ENCODE results near the gene ARHGAP30.
"Not testable (repeated sequence)": the region's sequence is repeated elsewhere in the genome, so short reads cannot be mapped to it uniquely, and the experiment has no call there.

The ARHGAP30 gene

DNA sequence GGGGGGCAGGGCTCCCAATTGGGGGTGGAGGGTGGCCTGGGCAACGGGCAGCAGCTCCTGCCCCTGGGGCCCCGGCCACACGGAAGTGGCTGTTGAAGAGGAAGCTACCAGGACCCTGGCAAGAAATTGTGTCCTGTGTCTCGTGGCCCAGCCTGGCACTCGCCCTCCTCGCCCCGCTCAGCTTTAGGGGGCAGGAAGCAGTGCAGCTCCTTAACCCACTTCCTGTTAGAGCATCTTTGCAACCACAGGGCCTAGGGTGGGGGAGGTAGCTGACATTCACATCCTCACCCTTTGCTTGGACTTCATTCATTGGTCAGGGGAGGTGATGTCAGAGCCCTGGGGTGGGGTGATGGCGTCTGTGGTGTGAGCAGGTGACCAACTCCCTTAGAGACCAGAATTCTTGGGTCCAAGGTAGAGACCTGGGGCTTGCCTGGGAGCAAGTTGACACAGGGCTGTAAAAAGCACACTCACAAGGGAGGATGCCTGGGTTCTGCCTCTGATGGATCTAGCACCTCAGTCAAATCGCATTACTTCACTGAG, at the start of gene ARHGAP30:
Gene ARHGAP30, minus strand, starts transcription at position 161 of the 540 bp plus-strand sequence. CDS start 267 bp downstream, outside the sequence.
- DNase-seq (ENCODE audit: low read depth), result peak; percentile 76

GRCh38 chr1:161117759-161118581, 48.3 kb upstream of the ARHGAP30 start, which contains the start of the genes NIT1 and PFDN2:
Gene NIT1, plus strand, starts transcription at chr1:161118105. Its CDS starts 72 bp downstream, at chr1:161118177.
Gene PFDN2, minus strand, starts transcription at chr1:161118037. Its CDS starts 11 bp downstream, at chr1:161118026.
- DNase-seq (ENCODE audit: low read depth), result peak; percentile 87

DNA sequence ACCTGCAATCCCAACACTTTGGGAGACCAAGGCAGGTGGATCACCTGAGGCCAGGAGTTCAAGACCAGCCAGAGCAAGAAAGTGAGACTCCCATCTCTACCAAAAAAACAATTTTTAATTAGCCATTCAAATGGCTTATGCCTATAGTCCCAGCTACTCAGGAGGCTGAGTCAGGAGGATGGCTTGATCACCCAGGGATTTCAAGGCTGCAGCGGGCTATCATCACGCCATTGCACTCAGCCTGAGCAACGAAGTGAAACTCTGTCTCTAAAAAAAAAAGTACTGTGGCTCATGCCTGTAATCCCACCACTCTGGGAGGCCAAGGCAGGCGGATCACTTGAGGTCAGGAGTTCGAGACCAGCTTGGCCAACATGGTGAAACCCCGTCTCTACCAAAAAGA, 46.3 kb upstream of the ARHGAP30 start:
- not testable (repeated sequence) for DNase-seq (ENCODE audit: low read depth)

DNA sequence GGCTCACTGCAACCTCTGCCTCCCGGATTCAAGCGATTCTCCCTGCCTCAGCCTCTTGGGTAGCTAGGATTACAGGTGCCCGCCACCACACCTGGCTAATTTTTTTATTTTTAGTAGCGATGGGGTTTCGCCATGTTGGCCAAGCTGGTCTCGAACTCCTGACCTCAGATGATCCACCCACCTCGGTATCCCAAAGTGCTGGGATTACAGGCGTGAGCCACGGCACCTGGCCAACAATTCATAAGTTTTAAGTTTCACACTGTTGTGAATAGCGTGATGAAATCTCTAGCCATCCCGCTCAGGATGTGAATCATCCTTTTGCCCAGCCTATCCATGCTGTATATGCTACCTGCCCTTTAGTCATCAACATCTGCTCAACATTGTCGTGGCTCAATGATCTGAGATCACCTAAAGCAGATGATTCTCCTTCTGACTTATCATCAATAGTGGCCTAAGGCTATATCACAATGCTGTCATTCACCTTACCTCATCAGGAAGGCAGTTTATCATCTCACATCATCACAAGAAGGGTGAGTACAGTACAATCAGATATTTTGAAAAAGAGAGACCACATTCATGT, 45.5 kb upstream of the ARHGAP30 start:
- DNase-seq (ENCODE audit: low read depth), result peak; percentile 43

GRCh38 chr1:161114556-161114955, 44.9 kb upstream of the ARHGAP30 start:
- no peak for DNase-seq (ENCODE audit: low read depth)

DNA sequence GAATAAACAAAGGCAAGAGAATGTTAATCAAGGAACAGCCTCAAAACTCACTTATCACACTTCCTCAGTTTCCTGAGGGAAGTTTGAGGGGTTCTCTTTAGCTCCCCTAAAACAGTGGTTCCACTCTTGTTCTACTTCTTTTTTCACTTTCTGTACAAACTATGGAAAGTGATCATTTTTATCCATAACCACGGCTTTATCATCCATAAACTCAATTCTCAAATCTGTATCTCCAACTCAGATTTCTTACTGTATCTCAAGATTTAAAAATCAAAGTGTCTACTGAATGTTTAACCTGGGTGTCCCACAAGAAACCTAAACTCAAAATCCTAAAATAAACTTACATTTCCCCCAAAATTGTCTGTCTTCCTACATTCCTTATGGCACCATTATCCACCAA, 44.2 kb upstream of the ARHGAP30 start:
- no peak for DNase-seq (ENCODE audit: low read depth)

DNA sequence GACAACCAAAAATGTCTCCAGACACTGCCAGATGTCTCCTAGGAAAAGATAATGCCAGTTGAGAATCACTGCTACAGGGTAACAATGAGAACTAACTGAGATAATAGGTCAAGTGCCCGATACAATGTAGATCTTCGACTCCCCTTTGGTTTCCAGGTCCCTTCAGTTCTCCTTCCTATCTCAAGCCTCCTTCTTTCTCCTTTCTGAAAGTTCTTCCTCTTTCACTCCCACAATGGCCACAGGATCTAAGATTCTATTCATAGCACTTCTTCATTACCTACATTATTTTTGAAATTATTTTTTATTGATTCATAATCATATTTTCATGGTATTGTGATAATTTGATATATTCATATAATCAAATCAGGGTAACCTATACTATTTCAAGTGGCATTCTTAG, 41.8 kb upstream of the ARHGAP30 start:
- no peak for DNase-seq (ENCODE audit: low read depth)

DNA sequence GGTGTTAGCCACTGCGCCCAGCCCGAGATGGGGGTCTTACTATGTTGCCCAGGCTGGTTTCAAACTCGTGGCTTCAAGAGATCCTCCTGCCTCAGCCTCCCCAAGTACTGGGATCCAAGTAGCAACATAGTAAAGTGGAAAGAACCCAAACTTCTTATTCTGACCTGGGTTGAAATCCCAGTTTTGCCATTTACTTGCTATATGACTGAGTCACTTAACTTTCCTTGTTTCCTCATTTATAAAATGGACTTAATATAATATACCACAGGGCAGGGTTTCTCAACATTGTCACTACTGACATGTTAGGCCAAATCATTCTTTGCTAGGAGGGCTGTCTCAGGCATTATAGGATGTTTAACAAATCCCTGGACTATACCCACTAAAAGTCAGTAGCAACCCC, 41.4 kb upstream of the ARHGAP30 start:
- no peak for DNase-seq (ENCODE audit: low read depth)

DNA sequence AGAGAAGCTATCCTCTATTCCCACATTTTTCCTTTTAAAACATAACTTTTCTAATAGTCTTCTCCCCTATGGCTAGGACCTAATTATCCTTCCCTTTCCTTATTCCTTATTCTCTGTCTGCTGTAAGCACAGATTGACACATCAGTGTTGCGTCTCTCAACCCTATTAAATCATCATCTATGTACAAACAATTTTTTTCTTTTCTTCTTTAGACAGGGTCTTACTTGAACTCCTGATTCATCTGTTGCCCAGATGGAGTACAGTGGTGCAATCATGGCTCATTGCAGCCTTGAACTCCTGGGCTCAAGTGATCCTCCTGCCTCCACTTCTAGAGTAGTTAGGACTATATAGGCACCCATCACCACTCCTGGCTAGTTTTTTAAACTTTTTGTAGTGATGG, 36.7 kb upstream of the ARHGAP30 start:
- DNase-seq (ENCODE audit: low read depth), result no peak

GRCh38 chr1:161100556-161100955, 30.9 kb upstream of the ARHGAP30 start:
- no peak for DNase-seq (ENCODE audit: low read depth)

GRCh38 chr1:161099090-161099802, 29.6 kb upstream of the ARHGAP30 start:
- no peak for DNase-seq (ENCODE audit: low read depth)

GRCh38 chr1:161098210-161099068, 28.7 kb upstream of the ARHGAP30 start, which contains the start of gene KLHDC9:
Gene KLHDC9, plus strand, starts transcription at chr1:161098361. Its CDS starts 175 bp downstream, at chr1:161098536.
- DNase-seq (ENCODE audit: low read depth), result peak; percentile 74

DNA sequence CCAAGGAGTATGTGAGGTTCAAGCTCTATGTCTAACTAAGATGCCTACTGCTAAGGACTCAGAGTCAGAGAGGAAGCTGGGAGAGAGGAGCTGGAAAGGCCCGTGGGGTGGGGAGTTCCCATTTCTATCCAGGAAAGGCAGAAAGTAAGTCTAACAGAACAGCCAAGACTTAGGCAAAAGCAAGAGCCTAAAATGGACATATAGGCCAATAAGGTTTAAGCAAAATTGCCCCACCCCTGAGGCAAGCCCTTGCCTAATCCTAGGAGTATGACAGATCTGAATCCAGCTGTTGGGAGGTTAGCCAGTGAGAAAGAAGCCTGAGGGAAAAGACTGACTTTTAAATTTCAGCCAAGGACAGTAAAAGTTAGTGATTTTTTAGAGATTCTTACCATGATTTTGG, 26.8 kb upstream of the ARHGAP30 start:
- DNase-seq (ENCODE audit: low read depth), result no peak

DNA sequence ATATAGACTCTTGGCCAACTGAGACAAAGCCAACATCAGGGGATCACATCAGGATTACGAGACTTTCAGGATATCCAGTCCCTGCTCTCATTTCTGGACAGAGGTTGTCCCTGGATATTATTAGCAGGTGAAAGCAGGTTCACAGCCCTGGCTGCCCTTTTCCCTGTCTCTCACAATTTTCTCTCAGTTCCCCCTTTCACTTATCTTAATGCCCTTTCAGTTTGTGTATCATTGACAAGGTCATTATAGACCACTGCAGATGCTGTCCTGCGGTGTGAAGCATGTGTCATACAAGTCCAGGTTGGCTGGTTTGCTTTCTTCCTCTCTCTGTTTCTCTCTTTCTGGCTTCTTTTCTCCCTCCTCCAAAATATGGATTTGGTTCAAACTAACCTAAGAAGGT, 26.3 kb upstream of the ARHGAP30 start:
- no peak for DNase-seq (ENCODE audit: low read depth)

GRCh38 chr1:161095230-161095629, 25.5 kb upstream of the ARHGAP30 start:
- no peak for DNase-seq (ENCODE audit: low read depth)

GRCh38 chr1:161094481-161094880, 24.8 kb upstream of the ARHGAP30 start:
- DNase-seq (ENCODE audit: low read depth), result no peak

GRCh38 chr1:161092621-161093028, 22.9 kb upstream of the ARHGAP30 start:
- peak; percentile 34 for DNase-seq (ENCODE audit: low read depth)

- no peak for DNase-seq (ENCODE audit: low read depth)
Observed at GRCh38 chr1:161091796-161092507, 22.3 kb upstream of the ARHGAP30 start.

GRCh38 chr1:161091093-161091492, 21.4 kb upstream of the ARHGAP30 start:
- no peak for DNase-seq (ENCODE audit: low read depth)

DNA sequence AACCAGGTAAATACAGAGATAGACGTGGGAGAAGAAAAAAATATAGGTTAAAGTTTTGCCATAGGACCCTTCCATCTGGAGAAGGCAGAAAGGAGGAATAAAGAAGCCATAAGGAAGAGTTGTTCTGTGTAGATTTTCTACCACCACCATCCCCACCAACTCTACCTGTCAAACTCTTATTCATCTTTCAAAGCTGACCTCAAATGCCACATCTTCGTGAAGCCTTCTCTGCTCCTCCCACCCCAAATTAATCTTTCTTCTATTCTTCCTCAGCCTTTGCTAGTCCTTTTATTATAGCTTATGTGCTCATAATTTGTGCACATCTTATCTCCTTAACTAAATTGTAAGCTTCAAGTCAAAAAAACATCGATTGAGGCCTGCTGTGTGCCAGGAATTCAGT, 20.9 kb upstream of the ARHGAP30 start:
- no peak for DNase-seq (ENCODE audit: low read depth)

DNA sequence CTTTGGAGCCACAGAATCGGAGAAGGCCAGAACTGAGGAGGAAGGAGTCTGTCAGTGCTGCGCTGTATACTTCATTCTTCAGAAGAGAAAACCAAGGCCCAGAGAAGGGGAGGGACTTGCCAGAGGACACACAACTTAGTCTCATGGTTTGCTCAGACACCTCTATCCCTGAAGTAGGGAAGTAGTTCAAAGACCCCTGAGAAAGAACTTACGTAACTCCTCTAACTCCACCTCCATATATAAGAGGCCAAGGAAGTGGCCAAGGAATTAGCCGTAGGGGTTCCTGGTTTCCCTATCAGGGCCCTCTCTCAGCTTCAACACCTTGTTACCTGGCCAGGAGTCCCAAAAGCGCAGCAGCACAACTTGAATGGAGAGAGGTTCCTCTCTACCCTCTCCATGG, 20.2 kb upstream of the ARHGAP30 start:
- no peak for DNase-seq (ENCODE audit: low read depth)

Data from activated T-cell treated with anti-CD3 and anti-CD28 coated beads for 48 hours (primary cell).